ENCODE results near the gene GRIN2A. TPM values are rescaled to one million over a fixed set of nuclear protein-coding genes. Genes with fewer than 3 reads are reported as not detected.

The GRIN2A gene
- total RNA-seq, 1 donor from 2014 or later = 0.74 TPM

GRCh38 chr16:10087151-10087550 is 95.1 kb downstream of the GRIN2A start:
- no peak for DNase-seq (ENCODE audit: low spot score)

- no peak for DNase-seq (ENCODE audit: low spot score)
Observed at GRCh38 chr16:10086620-10087019, 95.6 kb downstream of the GRIN2A start.

- DNase-seq (ENCODE audit: low spot score) = no peak
Observed at GRCh38 chr16:10085078-10085798, 97.0 kb downstream of the GRIN2A start.

GRCh38 chr16:10083301-10083700 is 98.9 kb downstream of the GRIN2A start:
- DNase-seq (ENCODE audit: low spot score) = no peak

GRCh38 chr16:10081201-10081940 is 100.9 kb downstream of the GRIN2A start:
- no peak for DNase-seq (ENCODE audit: low spot score)

- DNase-seq (ENCODE audit: low spot score) = no peak
Observed at GRCh38 chr16:10080051-10080772, 102.0 kb downstream of the GRIN2A start.

GRCh38 chr16:10078541-10078949 is 103.7 kb downstream of the GRIN2A start:
- no peak for DNase-seq (ENCODE audit: low spot score)

GRCh38 chr16:10077861-10078260 is 104.4 kb downstream of the GRIN2A start:
- DNase-seq (ENCODE audit: low spot score) = no peak

GRCh38 chr16:10076037-10076436 is 106.2 kb downstream of the GRIN2A start:
- no peak for DNase-seq (ENCODE audit: low spot score)

GRCh38 chr16:10070591-10070990 is 111.6 kb downstream of the GRIN2A start:
- no peak for DNase-seq (ENCODE audit: low spot score)

- DNase-seq (ENCODE audit: low spot score) = no peak
Observed at GRCh38 chr16:10069374-10069773, 112.9 kb downstream of the GRIN2A start.

- DNase-seq (ENCODE audit: low spot score) = no peak
Observed at GRCh38 chr16:10067835-10068234, 114.4 kb downstream of the GRIN2A start.

- DNase-seq (ENCODE audit: low spot score) = no peak
Observed at GRCh38 chr16:10067406-10067805, 114.8 kb downstream of the GRIN2A start.

- DNase-seq (ENCODE audit: low spot score) = no peak
Observed at GRCh38 chr16:10065019-10065418, 117.2 kb downstream of the GRIN2A start.

GRCh38 chr16:10048850-10049249 is 133.4 kb downstream of the GRIN2A start:
- DNase-seq (ENCODE audit: low spot score) = no peak

GRCh38 chr16:10045947-10046346 is 136.3 kb downstream of the GRIN2A start:
- no peak for DNase-seq (ENCODE audit: low spot score)

- no peak for DNase-seq (ENCODE audit: low spot score)
Observed at GRCh38 chr16:10045291-10045775, 136.9 kb downstream of the GRIN2A start.

GRCh38 chr16:10040136-10041080 is 141.8 kb downstream of the GRIN2A start:
- no peak for DNase-seq (ENCODE audit: low spot score)

- DNase-seq (ENCODE audit: low spot score) = no peak
Observed at GRCh38 chr16:10039220-10040096, 142.8 kb downstream of the GRIN2A start.

- no peak for DNase-seq (ENCODE audit: low spot score)
Observed at GRCh38 chr16:10037751-10038150, 144.5 kb downstream of the GRIN2A start.
